ENCODE results near the gene DPH3. TPM values are rescaled to one million over a fixed set of nuclear protein-coding genes. Genes with fewer than 3 reads are reported as not detected.

DPH3 gene
- total RNA-seq, 1 donor from 2014 or later: 30.2 TPM

GRCh38 chr3:16229681-16230080 is 35.1 kb downstream of the DPH3 start:
- Mint-ChIP-seq H3K36me3 (no peaks in the 10 kb centered on the region), H3K27ac (no peak overlapping the region), H3K4me1 (ENCODE audit: unreplicated experiment) (no peaks in the 10 kb centered on the region), H3K4me3 (no peak overlapping the region), H3K9me3 (no peaks in the 10 kb centered on the region), H3K27me3 (no peaks in the 10 kb centered on the region)
- no peak for TF ChIP-seq CTCF (conservative IDR thresholded peaks at IDR 0.05)
- DNase-seq (ENCODE audit: extremely low spot score, unreplicated experiment): no peak

- no peak for TF ChIP-seq CTCF (conservative IDR thresholded peaks at IDR 0.05)
- DNase-seq (ENCODE audit: extremely low spot score, unreplicated experiment): no peak
- Mint-ChIP-seq H3K27ac (no peak overlapping the region), H3K9me3 (no peaks in the 10 kb centered on the region), H3K27me3 (no peaks in the 10 kb centered on the region), H3K36me3 (no peaks in the 10 kb centered on the region), H3K4me1 (ENCODE audit: unreplicated experiment) (no peaks in the 10 kb centered on the region), H3K4me3 (no peak overlapping the region)
These were observed 37.2 kb downstream of the DPH3 start for GRCh38 chr3:16227566-16227965.

GRCh38 chr3:16224325-16224724 is 40.4 kb downstream of the DPH3 start:
- no peaks in the 10 kb centered on the region for H3K4me1 Mint-ChIP-seq (ENCODE audit: unreplicated experiment)
- TF ChIP-seq CTCF (conservative IDR thresholded peaks at IDR 0.05): no peak
- no peak overlapping the region for H3K4me3 Mint-ChIP-seq
- no peaks in the 10 kb centered on the region for H3K36me3 Mint-ChIP-seq
- H3K9me3 Mint-ChIP-seq: peaks cover 8% of the 10 kb centered on the region
- no peaks in the 10 kb centered on the region for H3K27me3 Mint-ChIP-seq
- H3K27ac Mint-ChIP-seq: no peak overlapping the region
- DNase-seq (ENCODE audit: extremely low spot score, unreplicated experiment): no peak

- Mint-ChIP-seq H3K27ac (no peak overlapping the region), H3K4me1 (ENCODE audit: unreplicated experiment) (no peaks in the 10 kb centered on the region), H3K9me3 (peaks cover 8% of the 10 kb centered on the region), H3K4me3 (no peak overlapping the region), H3K36me3 (no peaks in the 10 kb centered on the region), H3K27me3 (peaks cover 7% of the 10 kb centered on the region)
- DNase-seq (ENCODE audit: extremely low spot score, unreplicated experiment): no peak
- no peak for TF ChIP-seq CTCF (conservative IDR thresholded peaks at IDR 0.05)
These were observed 42.2 kb downstream of the DPH3 start for GRCh38 chr3:16222547-16222946.

GRCh38 chr3:16221990-16222389 is 42.8 kb downstream of the DPH3 start:
- H3K4me3 Mint-ChIP-seq: no peak overlapping the region
- peaks cover 8% of the 10 kb centered on the region for H3K9me3 Mint-ChIP-seq
- no peak for DNase-seq (ENCODE audit: extremely low spot score, unreplicated experiment)
- no peak overlapping the region for H3K27ac Mint-ChIP-seq
- H3K27me3 Mint-ChIP-seq: peaks cover 7% of the 10 kb centered on the region
- no peaks in the 10 kb centered on the region for H3K4me1 Mint-ChIP-seq (ENCODE audit: unreplicated experiment)
- no peak for TF ChIP-seq CTCF (conservative IDR thresholded peaks at IDR 0.05)
- no peaks in the 10 kb centered on the region for H3K36me3 Mint-ChIP-seq

- Mint-ChIP-seq H3K9me3 (peaks cover 8% of the 10 kb centered on the region), H3K4me1 (ENCODE audit: unreplicated experiment) (no peaks in the 10 kb centered on the region), H3K36me3 (no peaks in the 10 kb centered on the region), H3K4me3 (no peak overlapping the region), H3K27me3 (peaks cover 7% of the 10 kb centered on the region), H3K27ac (no peak overlapping the region)
- no peak for TF ChIP-seq CTCF (conservative IDR thresholded peaks at IDR 0.05)
- no peak for DNase-seq (ENCODE audit: extremely low spot score, unreplicated experiment)
These were observed 45.0 kb downstream of the DPH3 start for GRCh38 chr3:16219777-16220176.

Measured in type B pancreatic cell (in vitro differentiated cells).